ENCODE data around the gene KLK5.

KLK5 gene

GRCh38 chr19:50926144-50926543 is 26.7 kb downstream of the KLK5 start:
- no peak for TF ChIP-seq CTCF (IDR thresholded peaks at IDR 0.05; ENCODE audit: extremely low read depth, insufficient read depth, missing control alignments)
- in situ Hi-C loops (cut with MboI; ENCODE audit: low pct_unique_long_range_greater_than_20kb, low sequenced_read_pairs, unreplicated experiment), result no loop called here
- no peak for DNase-seq (ENCODE audit: low spot score)

GRCh38 chr19:50925734-50926133 is 27.1 kb downstream of the KLK5 start:
- no peak for DNase-seq (ENCODE audit: low spot score)
- in situ Hi-C loops (cut with MboI; ENCODE audit: low pct_unique_long_range_greater_than_20kb, low sequenced_read_pairs, unreplicated experiment), result no loop called here
- TF ChIP-seq CTCF (IDR thresholded peaks at IDR 0.05; ENCODE audit: extremely low read depth, insufficient read depth, missing control alignments), result no peak

GRCh38 chr19:50924586-50924985 is 28.3 kb downstream of the KLK5 start:
- in situ Hi-C loops (cut with MboI; ENCODE audit: low pct_unique_long_range_greater_than_20kb, low sequenced_read_pairs, unreplicated experiment), result no loop called here
- TF ChIP-seq CTCF (IDR thresholded peaks at IDR 0.05; ENCODE audit: extremely low read depth, insufficient read depth, missing control alignments), result no peak
- no peak for DNase-seq (ENCODE audit: low spot score)

GRCh38 chr19:50922317-50922853 is 30.5 kb downstream of the KLK5 start:
- TF ChIP-seq CTCF (IDR thresholded peaks at IDR 0.05; ENCODE audit: extremely low read depth, insufficient read depth, missing control alignments), result peak; percentile 91
- in situ Hi-C loops (cut with MboI; ENCODE audit: low pct_unique_long_range_greater_than_20kb, low sequenced_read_pairs, unreplicated experiment), result no loop called here
- peak; percentile 88 for DNase-seq (ENCODE audit: low spot score)

GRCh38 chr19:50921426-50922316 is 31.2 kb downstream of the KLK5 start:
- TF ChIP-seq CTCF (IDR thresholded peaks at IDR 0.05; ENCODE audit: extremely low read depth, insufficient read depth, missing control alignments), result no peak
- DNase-seq (ENCODE audit: low spot score), result no peak
- in situ Hi-C loops (cut with MboI; ENCODE audit: low pct_unique_long_range_greater_than_20kb, low sequenced_read_pairs, unreplicated experiment), result no loop called here

- no peak for TF ChIP-seq CTCF (IDR thresholded peaks at IDR 0.05; ENCODE audit: extremely low read depth, insufficient read depth, missing control alignments)
- no peak for DNase-seq (ENCODE audit: low spot score)
- in situ Hi-C loops (cut with MboI; ENCODE audit: low pct_unique_long_range_greater_than_20kb, low sequenced_read_pairs, unreplicated experiment), result loop anchor here (10.0 kb wide), 1 partner anchor 121 kb away; the partner anchor contains the start of gene ACP4
Observed at GRCh38 chr19:50916069-50916468, 36.8 kb downstream of the KLK5 start.

Measured in GM13977 (cell line).